OCI-LY3 (cell line): ENCODE measurements around the gene DHX35.

Experiments used
- H2AFZ ChIP-seq: fragments of 200-600, 300-600 bp; shearing (Covaris generic); 2 replicates; pipeline ENCODE4 v1.6.0; 2014; ENCODE audit warnings: antibody characterized with exemption, low read depth, low read length
- H3K27ac ChIP-seq: fragments of 200-600, 300-600 bp; sonication (generic); 2 replicates; pipeline ENCODE4 v1.5.1; 2014; ENCODE audit warnings: mild to moderate bottlenecking, low read length, moderate library complexity, mixed read lengths
- H3K27me3 ChIP-seq: fragments of 200-600, 300-600 bp; sonication (generic); 2 replicates; pipeline ENCODE4 v1.6.1; 2014; ENCODE audit warnings: low read depth, low read length, mixed read lengths
- H3K36me3 ChIP-seq: fragments of 200-600, 300-600 bp; sonication (generic); replicated peaks from 2 replicates; pipeline ENCODE3; 2014; ENCODE audit warnings: low read depth, low read length, mixed read lengths
- H3K4me1 ChIP-seq: fragments of 300-600, 200-600 bp; sonication (generic); 2 replicates; pipeline ENCODE4 v1.6.1; 2014; ENCODE audit warnings: low read length, mixed read lengths
- H3K4me2 ChIP-seq: fragments of 200-600, 300-600 bp; sonication (generic); 2 replicates; pipeline ENCODE4 v1.6.1; 2014; ENCODE audit warnings: low read length, mixed read lengths
- H3K4me3 ChIP-seq: fragments of 300-600, 200-600 bp; sonication (generic); 2 replicates; pipeline ENCODE4 v1.5.1; 2014; ENCODE audit warnings: antibody characterized with exemption, mild to moderate bottlenecking, low read length, moderate library complexity
- H3K79me2 ChIP-seq: fragments of 300-600, 200-600 bp; shearing (Covaris generic); 2 replicates; pipeline ENCODE4 v1.6.1; 2014; ENCODE audit warnings: mild to moderate bottlenecking, low read length, mixed read lengths
- H3K9ac ChIP-seq: fragments of 300-600, 200-600 bp; shearing (Covaris generic); 2 replicates; pipeline ENCODE4 v1.6.0; 2014; ENCODE audit warnings: mild to moderate bottlenecking, low read length, moderate library complexity
- H3K9me3 ChIP-seq: fragments of 200-600, 300-600 bp; shearing (Covaris generic); 2 replicates; pipeline ENCODE4 v1.6.1; 2014; ENCODE audit warnings: low read length, mixed read lengths; ENCODE audit not compliant: insufficient read depth
- H4K20me1 ChIP-seq: fragments of 200-600, 300-600 bp; sonication (generic); 2 replicates; pipeline ENCODE4 v1.6.1; 2016; ENCODE audit warnings: low read length, mixed read lengths; ENCODE audit not compliant: insufficient read depth
- CTCF ChIP-seq: fragments of 200-600, 300-600 bp; sonication (generic); IDR thresholded peaks from 2 replicates; pipeline ENCODE4 v1.5.1; 2014; ENCODE audit warnings: antibody characterized with exemption, low read length, low read depth
- EZH2phosphoT487 ChIP-seq: fragments of 200-600 bp; shearing (Covaris generic); IDR thresholded peaks from 2 replicates; pipeline ENCODE4 v1.6.1; 2018; ENCODE audit warnings: antibody characterized with exemption, mixed run types, low read depth

The DHX35 gene

DNA sequence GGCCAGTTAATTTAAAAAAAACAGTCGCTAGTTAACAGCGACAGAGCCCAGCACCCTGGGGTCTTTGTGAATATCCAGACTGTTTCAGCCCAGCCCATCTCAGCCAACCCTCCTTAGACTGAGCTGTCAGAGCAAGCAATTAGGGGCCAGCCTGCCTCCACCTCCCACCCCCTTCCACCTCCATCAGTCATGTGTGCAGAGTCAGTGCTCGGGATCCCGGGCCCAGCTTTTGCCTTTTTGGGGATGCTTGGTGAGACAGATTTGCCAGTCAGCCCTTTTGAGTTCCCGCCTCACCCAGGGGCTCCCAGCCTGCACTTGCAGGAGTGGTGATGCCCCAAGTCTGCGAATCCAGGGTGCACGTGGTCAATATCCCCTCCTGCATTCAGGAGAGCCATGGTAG is 42.5 kb upstream of the DHX35 start:
- no peak overlapping the region for H3K9ac ChIP-seq
- no peak overlapping the region for H2AFZ ChIP-seq
- peaks cover 6% of the 10 kb centered on the region; the same call in 1 of the 2 replicates for H3K79me2 ChIP-seq
- H3K36me3 ChIP-seq = peaks cover 78% of the 10 kb centered on the region
- no peaks in the 10 kb centered on the region for H3K9me3 ChIP-seq
- H3K27ac ChIP-seq = no peak overlapping the region
- no peaks in the 10 kb centered on the region for H3K4me1 ChIP-seq
- no peak overlapping the region for H3K4me3 ChIP-seq
- H4K20me1 ChIP-seq = peaks cover 19% of the 10 kb centered on the region
- no peak overlapping the region for H3K4me2 ChIP-seq
- no peaks in the 10 kb centered on the region for H3K27me3 ChIP-seq
- no peak for TF ChIP-seq EZH2phosphoT487
- no peak for TF ChIP-seq CTCF

GRCh38 chr20:38920411-38920810 is 41.7 kb upstream of the DHX35 start:
- Histone ChIP-seq H3K9me3 (no peaks in the 10 kb centered on the region), H3K79me2 (peaks cover 5% of the 10 kb centered on the region; the same call in 1 of the 2 replicates), H3K27me3 (no peaks in the 10 kb centered on the region), H3K27ac (no peak overlapping the region), H3K36me3 (peaks cover 71% of the 10 kb centered on the region), H3K4me1 (no peaks in the 10 kb centered on the region), H3K4me3 (no peak overlapping the region), H3K4me2 (no peak overlapping the region), H2AFZ (no peak overlapping the region), H3K9ac (no peak overlapping the region), H4K20me1 (peaks cover 19% of the 10 kb centered on the region)
- TF ChIP-seq EZH2phosphoT487 (no peak), CTCF (no peak)

GRCh38 chr20:38920851-38921250 is 41.3 kb upstream of the DHX35 start:
- Histone ChIP-seq H4K20me1 (peaks cover 19% of the 10 kb centered on the region), H2AFZ (no peak overlapping the region), H3K27me3 (no peaks in the 10 kb centered on the region), H3K4me1 (peaks cover 4% of the 10 kb centered on the region), H3K4me2 (no peak overlapping the region), H3K36me3 (peaks cover 67% of the 10 kb centered on the region), H3K27ac (no peak overlapping the region), H3K9ac (no peak overlapping the region), H3K79me2 (peaks cover 1% of the 10 kb centered on the region; the same call in 1 of the 2 replicates), H3K4me3 (no peak overlapping the region), H3K9me3 (no peaks in the 10 kb centered on the region)
- no peak for TF ChIP-seq CTCF
- TF ChIP-seq EZH2phosphoT487 = no peak

- Histone ChIP-seq H3K4me3 (no peak overlapping the region), H3K4me1 (peaks cover 24% of the 10 kb centered on the region), H4K20me1 (peaks cover 32% of the 10 kb centered on the region), H3K79me2 (peaks cover 36% of the 10 kb centered on the region), H3K36me3 (peaks cover 55% of the 10 kb centered on the region), H3K9ac (no peak overlapping the region), H2AFZ (no peak overlapping the region), H3K9me3 (no peaks in the 10 kb centered on the region), H3K27me3 (no peaks in the 10 kb centered on the region), H3K4me2 (no peak overlapping the region), H3K27ac (no peak overlapping the region)
- TF ChIP-seq EZH2phosphoT487 = no peak
- TF ChIP-seq CTCF = no peak
Observed at GRCh38 chr20:38924718-38925117, 37.4 kb upstream of the DHX35 start.
